Liver (tissue), 3 donors: ENCODE results near the gene ZBTB4.

ENCODE experiments used
- CTCF ChIP-seq: fragments of 150-350 bp; IDR thresholded peaks from 2 replicates; pipeline ENCODE4 v1.5.1; 2017; ENCODE audit warnings: improper control_type of control experiment, low read depth, low read length; ENCODE audit not compliant: missing input control
- JUND ChIP-seq, 2 donors: IDR thresholded peaks; 2 replicates each; pipeline ENCODE4 v1.6.1; 2016; ENCODE audit warnings: antibody characterized with exemption in 2 of 2
- RAD21 ChIP-seq, 2 donors: IDR thresholded peaks; 2 replicates each; pipeline ENCODE4 v1.6.1; 2016; ENCODE audit warnings: antibody characterized with exemption in 2 of 2, mild to moderate bottlenecking in 2 of 2
- SP1 ChIP-seq: IDR thresholded peaks from 2 replicates; pipeline ENCODE4 v1.6.1; 2018; ENCODE audit warnings: antibody characterized with exemption, mild to moderate bottlenecking
- YY1 ChIP-seq: IDR thresholded peaks from 2 replicates; pipeline ENCODE4 v1.6.1; 2016; ENCODE audit warnings: antibody characterized with exemption, mild to moderate bottlenecking
- TF ChIP-seq, protein P1 (sequence below): IDR thresholded peaks from 2 replicates; pipeline ENCODE4 v1.6.1; 2016; ENCODE audit warnings: antibody characterized with exemption
- TF ChIP-seq, protein P2 (sequence below): IDR thresholded peaks from 2 replicates; pipeline ENCODE4 v1.6.1; 2016; ENCODE audit warnings: antibody characterized with exemption, mild to moderate bottlenecking
- donor health status: healthy.
- donor health status: healthy.

DNA sequence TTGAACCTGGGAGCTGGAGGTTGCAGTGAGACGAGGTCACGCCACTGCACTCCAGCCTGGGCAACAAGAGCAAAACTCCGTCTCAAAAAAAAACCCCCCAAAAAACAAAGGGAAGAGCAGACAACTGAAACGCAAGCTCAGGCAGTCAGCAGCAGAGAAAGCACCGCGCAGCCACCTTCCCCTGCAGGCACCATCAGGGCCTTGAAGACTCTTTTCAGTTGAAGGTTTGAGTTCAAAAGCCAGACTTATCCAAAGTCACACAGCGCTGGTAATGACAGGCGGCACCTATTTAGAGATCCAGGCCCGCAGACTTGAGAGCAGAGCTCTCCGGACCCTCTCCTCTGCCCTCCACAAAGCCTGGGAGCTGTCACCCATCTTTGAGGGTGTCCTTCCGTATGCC is 11.1 kb downstream of the ZBTB4 start:
- TF ChIP-seq, protein P1, sequence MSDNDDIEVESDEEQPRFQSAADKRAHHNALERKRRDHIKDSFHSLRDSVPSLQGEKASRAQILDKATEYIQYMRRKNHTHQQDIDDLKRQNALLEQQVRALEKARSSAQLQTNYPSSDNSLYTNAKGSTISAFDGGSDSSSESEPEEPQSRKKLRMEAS, result no peak
- no peak for TF ChIP-seq CTCF
- no peak for TF ChIP-seq JUND (IDR thresholded peaks at IDR 0.05)
- TF ChIP-seq, protein P2, sequence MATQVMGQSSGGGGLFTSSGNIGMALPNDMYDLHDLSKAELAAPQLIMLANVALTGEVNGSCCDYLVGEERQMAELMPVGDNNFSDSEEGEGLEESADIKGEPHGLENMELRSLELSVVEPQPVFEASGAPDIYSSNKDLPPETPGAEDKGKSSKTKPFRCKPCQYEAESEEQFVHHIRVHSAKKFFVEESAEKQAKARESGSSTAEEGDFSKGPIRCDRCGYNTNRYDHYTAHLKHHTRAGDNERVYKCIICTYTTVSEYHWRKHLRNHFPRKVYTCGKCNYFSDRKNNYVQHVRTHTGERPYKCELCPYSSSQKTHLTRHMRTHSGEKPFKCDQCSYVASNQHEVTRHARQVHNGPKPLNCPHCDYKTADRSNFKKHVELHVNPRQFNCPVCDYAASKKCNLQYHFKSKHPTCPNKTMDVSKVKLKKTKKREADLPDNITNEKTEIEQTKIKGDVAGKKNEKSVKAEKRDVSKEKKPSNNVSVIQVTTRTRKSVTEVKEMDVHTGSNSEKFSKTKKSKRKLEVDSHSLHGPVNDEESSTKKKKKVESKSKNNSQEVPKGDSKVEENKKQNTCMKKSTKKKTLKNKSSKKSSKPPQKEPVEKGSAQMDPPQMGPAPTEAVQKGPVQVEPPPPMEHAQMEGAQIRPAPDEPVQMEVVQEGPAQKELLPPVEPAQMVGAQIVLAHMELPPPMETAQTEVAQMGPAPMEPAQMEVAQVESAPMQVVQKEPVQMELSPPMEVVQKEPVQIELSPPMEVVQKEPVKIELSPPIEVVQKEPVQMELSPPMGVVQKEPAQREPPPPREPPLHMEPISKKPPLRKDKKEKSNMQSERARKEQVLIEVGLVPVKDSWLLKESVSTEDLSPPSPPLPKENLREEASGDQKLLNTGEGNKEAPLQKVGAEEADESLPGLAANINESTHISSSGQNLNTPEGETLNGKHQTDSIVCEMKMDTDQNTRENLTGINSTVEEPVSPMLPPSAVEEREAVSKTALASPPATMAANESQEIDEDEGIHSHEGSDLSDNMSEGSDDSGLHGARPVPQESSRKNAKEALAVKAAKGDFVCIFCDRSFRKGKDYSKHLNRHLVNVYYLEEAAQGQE, result no peak
- no peak for TF ChIP-seq RAD21 (IDR thresholded peaks at IDR 0.05)
- TF ChIP-seq SP1, result no peak
- TF ChIP-seq YY1, result no peak
